IMR-90 (cell line): ENCODE measurements around the gene CST7. TPM values are rescaled to one million over a fixed set of nuclear protein-coding genes. Genes with fewer than 3 reads are reported as not detected.

Experiments used
- ATAC-seq: fragments of 200-7000 bp; cut with Tn5 transposase; 2 replicates; pipeline ENCODE4 v1.9.1; 2020; ENCODE audit warnings: low read depth, mild to moderate bottlenecking, moderate library complexity
- BruUV-seq: library from RNA; stranded (reverse); fragments of 400-500 nt; replicated peaks from 2 replicates; lab custom pipeline; 2021; lab: Mats Ljungman, UMichigan
- CTCF ChIA-PET: fragments of 300-600 bp; formaldehyde crosslinking; extraction: SDS; loops from one replicate; lab custom pipeline; 2021; ENCODE audit warnings: antibody characterized with exemption; lab: Yijun Ruan, JAX
- POLR2A ChIA-PET: fragments of 300-600 bp; sonication (Branson Sonifier 250); formaldehyde crosslinking; loops from one replicate; lab custom pipeline; 2022; ENCODE audit warnings: antibody characterized with exemption; ENCODE audit not compliant: unreplicated experiment; lab: Charles Lee
- DNase-seq: peaks from one replicate; pipeline ENCODE4 v3.0.0; 2013
- H2AFZ ChIP-seq: replicated peaks from 2 replicates; pipeline ENCODE3; 2013; ENCODE audit warnings: low read length, mild to moderate bottlenecking; ENCODE audit not compliant: poor library complexity
- H2AK5ac ChIP-seq: 2 replicates; pipeline ENCODE4 v1.6.1; 2013; ENCODE audit warnings: low read depth, low read length, inconsistent platforms
- H2AK9ac ChIP-seq: replicated peaks from 2 replicates; pipeline ENCODE3; 2013; ENCODE audit warnings: mild to moderate bottlenecking, low read depth, low read length, moderate library complexity; ENCODE audit not compliant: poor library complexity
- H2BK120ac ChIP-seq: 2 replicates; pipeline ENCODE4 v1.6.1; 2013; ENCODE audit warnings: low read depth, low read length, inconsistent platforms
- H2BK15ac ChIP-seq: 3 replicates; pipeline ENCODE4 v1.6.1; 2013; ENCODE audit warnings: low read depth, low read length, inconsistent platforms
- H2BK20ac ChIP-seq: 2 replicates; pipeline ENCODE4 v1.6.1; 2013; ENCODE audit warnings: low read depth, mild to moderate bottlenecking, inconsistent platforms, low read length, moderate library complexity
- H2BK5ac ChIP-seq: 2 replicates; pipeline ENCODE4 v1.6.1; 2013; ENCODE audit warnings: mild to moderate bottlenecking, low read depth, low read length, inconsistent platforms; ENCODE audit not compliant: poor library complexity, severe bottlenecking
- H3K14ac ChIP-seq: replicated peaks from 2 replicates; pipeline ENCODE4 v1.6.1; 2013; ENCODE audit warnings: low read depth, low read length, inconsistent platforms
- H3K18ac ChIP-seq: 2 replicates; pipeline ENCODE4 v1.6.1; 2013; ENCODE audit warnings: low read depth, low read length, control low read depth
- H3K23ac ChIP-seq: 2 replicates; pipeline ENCODE4 v1.6.1; 2013; ENCODE audit warnings: low read depth, low read length, inconsistent platforms
- H3K27ac ChIP-seq: 2 replicates; pipeline ENCODE4 v1.5.1; 2013; ENCODE audit warnings: mild to moderate bottlenecking, control low read depth, low read length; ENCODE audit not compliant: insufficient read depth
- H3K27me3 ChIP-seq: 2 replicates; pipeline ENCODE4 v1.6.1; 2013; ENCODE audit warnings: low read length; ENCODE audit not compliant: control insufficient read depth, insufficient read depth
- H3K36me3 ChIP-seq: 2 replicates; pipeline ENCODE4 v1.6.1; 2013; ENCODE audit warnings: low read length, mixed read lengths; ENCODE audit not compliant: control insufficient read depth, insufficient read depth
- H3K4ac ChIP-seq: 2 replicates; pipeline ENCODE4 v1.6.1; 2013; ENCODE audit warnings: low read depth, low read length, inconsistent platforms
- H3K4me1 ChIP-seq: 2 replicates; pipeline ENCODE4 v1.6.1; 2013; ENCODE audit warnings: low read length, mixed read lengths; ENCODE audit not compliant: control insufficient read depth, insufficient read depth
- H3K4me2 ChIP-seq: 2 replicates; pipeline ENCODE4 v1.6.1; 2013; ENCODE audit warnings: low read depth, mild to moderate bottlenecking, control low read depth, low read length, moderate library complexity
- H3K4me3 ChIP-seq: 2 replicates; pipeline ENCODE4 v1.5.1; 2013; ENCODE audit warnings: low read depth, mild to moderate bottlenecking, control low read depth, low read length, moderate library complexity; ENCODE audit not compliant: insufficient read depth
- H3K56ac ChIP-seq: 2 replicates; pipeline ENCODE4 v1.6.1; 2013; ENCODE audit warnings: low read length, inconsistent platforms; ENCODE audit not compliant: insufficient read depth; ENCODE audit errors: extremely low read depth
- H3K79me1 ChIP-seq, 2 experiments: 2 replicates each; pipeline ENCODE4 v1.6.1; 2013; ENCODE audit warnings: low read length in 2 of 2, inconsistent platforms in 1 of 2, low read depth in 1 of 2
- H3K9ac ChIP-seq: 2 replicates; pipeline ENCODE4 v1.6.1; 2013; ENCODE audit warnings: low read depth, low read length, control low read depth
- H3K9me1 ChIP-seq: 2 replicates; pipeline ENCODE4 v1.6.1; 2013; ENCODE audit warnings: low read length, inconsistent platforms; ENCODE audit not compliant: insufficient read depth
- H3K9me3 ChIP-seq: 2 replicates; pipeline ENCODE4 v1.6.1; 2013; ENCODE audit warnings: low read length; ENCODE audit not compliant: control insufficient read depth, insufficient read depth
- H4K20me1 ChIP-seq: 2 replicates; pipeline ENCODE4 v1.6.1; 2013; ENCODE audit warnings: low read length, inconsistent platforms; ENCODE audit not compliant: insufficient read depth
- H4K5ac ChIP-seq: 2 replicates; pipeline ENCODE4 v1.6.1; 2013; ENCODE audit warnings: mild to moderate bottlenecking, low read depth, low read length, control low read depth
- H4K8ac ChIP-seq, 2 experiments: 2 replicates each; pipeline ENCODE4 v1.6.1; 2013; ENCODE audit warnings: low read depth in 2 of 2, low read length in 2 of 2, control low read depth in 1 of 2, inconsistent platforms in 1 of 2
- H4K91ac ChIP-seq: 2 replicates; pipeline ENCODE4 v1.6.1; 2013; ENCODE audit warnings: low read depth, low read length, inconsistent platforms; ENCODE audit not compliant: insufficient read depth
- CEBPB ChIP-seq: IDR thresholded peaks from 2 replicates; pipeline ENCODE4 v1.6.1; 2012; ENCODE audit warnings: low read depth, low read length, improper control_type of control experiment
- MAFK ChIP-seq: IDR thresholded peaks from 2 replicates; pipeline ENCODE4 v1.6.1; 2012; ENCODE audit warnings: low read depth, low read length, improper control_type of control experiment
- MAZ ChIP-seq: IDR thresholded peaks from 2 replicates; pipeline ENCODE4 v1.6.1; 2012; ENCODE audit warnings: low read depth, mild to moderate bottlenecking, low read length, improper control_type of control experiment, moderate library complexity, borderline replicate concordance
- POLR2A ChIP-seq: IDR thresholded peaks from 2 replicates; pipeline ENCODE4 v1.6.1; 2012; ENCODE audit warnings: mild to moderate bottlenecking, low read depth, low read length
- RAD21 ChIP-seq: IDR thresholded peaks from 2 replicates; pipeline ENCODE4 v1.6.1; 2012; ENCODE audit warnings: low read length, improper control_type of control experiment
- RFX5 ChIP-seq: IDR thresholded peaks from 2 replicates; pipeline ENCODE4 v1.8.0; 2012; ENCODE audit warnings: low read depth, mild to moderate bottlenecking, low read length, moderate library complexity
- WGBS, 2 experiments: methylation state at CpG; one replicate each; pipeline versions ENCODE4 v1.1.5 to v1.1.7; 2013; ENCODE audit warnings: missing lambda C conversion rate in 2 of 2; ENCODE audit not compliant: insufficient read length in 1 of 2; ENCODE audit errors: extremely low coverage in 2 of 2; 5-methylcytosine and 5-hydroxymethylcytosine counted together
- dilution Hi-C: fragments of 300-500 bp; cut with HindIII; formaldehyde crosslinking; loops from one replicate; pipeline ENCODE4 v1.14.3; 2018; ENCODE audit warnings: low sequenced_read_pairs; ENCODE audit not compliant: unreplicated experiment
- in situ Hi-C: fragments of 300-500 bp; cut with MboI; formaldehyde crosslinking; loops from 3 replicates; pipeline ENCODE4 v1.14.3; 2019; ENCODE audit warnings: low sequenced_read_pairs, inconsistent platforms, mixed read lengths
- intact Hi-C: fragments of 100-400 bp; cut with micrococcal nuclease; formaldehyde crosslinking; loops from 2 replicates; pipeline ENCODE4 v1.10.0; 2022
- polyA plus RNA-seq, 3 experiments: library from polyadenylated mRNA; depleted of rRNA; stranded (reverse); fragments of >200 nt; gene quantifications; 2 replicates each; pipeline ENCODE4 v1.2.3, GENCODE V29; 2012; ENCODE audit warnings: low replicate concordance in 1 of 3
- total RNA-seq: library from RNA; depleted of rRNA; stranded (reverse); fragments of >200 nt; gene quantifications from 2 replicates; pipeline ENCODE4 v1.2.3, GENCODE V29; 2012

CST7 gene
- total and polyA plus RNA-seq, 2 of the 4 experiments (the other 2 are of a cell fraction), result not detected

DNA sequence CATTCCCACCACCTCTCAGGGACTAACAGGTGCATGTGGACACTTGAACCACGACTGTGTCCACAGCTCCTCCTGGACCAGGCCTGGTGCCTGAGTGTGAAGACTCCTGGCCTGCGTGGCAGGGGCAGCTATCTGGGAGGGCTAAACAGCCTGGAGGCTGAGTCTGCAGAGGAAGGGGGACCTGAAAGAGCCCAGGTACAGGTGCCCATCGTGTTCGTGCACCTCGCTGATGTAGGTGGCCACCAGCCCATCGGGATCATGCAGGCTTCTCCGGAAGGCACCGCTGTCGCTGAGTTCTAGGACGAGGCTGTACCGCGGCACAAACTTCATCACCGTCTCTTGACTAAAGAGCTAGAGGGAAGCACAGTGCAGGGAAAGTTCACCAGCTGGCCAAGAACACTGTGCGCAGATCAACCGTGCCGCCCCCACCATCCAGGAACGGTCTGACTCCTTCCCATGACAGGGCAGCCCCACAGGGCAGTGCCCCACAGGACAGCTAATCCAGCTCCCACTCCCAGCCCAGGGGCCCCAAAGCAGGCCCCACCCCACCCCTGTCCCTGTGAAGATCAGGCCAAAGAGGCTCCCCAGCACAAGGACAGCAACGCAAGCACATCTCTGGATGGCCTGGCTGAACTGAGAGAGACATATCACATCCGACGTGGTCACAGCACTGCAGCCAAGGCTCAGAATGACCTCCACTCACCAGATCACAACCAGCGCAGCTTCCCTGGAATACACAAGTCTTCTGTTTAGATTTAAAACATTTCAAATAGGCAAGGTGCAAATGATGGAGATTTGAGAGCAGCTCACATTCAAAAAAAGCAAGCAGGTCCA, 14.8 kb downstream of the CST7 start:
- Histone ChIP-seq H4K5ac (no peak overlapping the region), H3K36me3 (peaks cover 42% of the 10 kb centered on the region), H4K8ac (no peak overlapping the region), H3K27me3 (no peaks in the 10 kb centered on the region), H2BK5ac (no peak overlapping the region), H2BK15ac (no peak overlapping the region), H3K23ac (no peak overlapping the region), H3K4ac (no peak overlapping the region), H2AK5ac (no peak overlapping the region), H3K4me3 (no peak overlapping the region), H4K91ac (no peak overlapping the region), H3K56ac (no peak overlapping the region), H3K18ac (no peak overlapping the region), H3K14ac (no peak overlapping the region), H2BK20ac (no peak overlapping the region), H2AK9ac (no peak overlapping the region), H3K9ac (no peak overlapping the region), H4K20me1 (no peaks in the 10 kb centered on the region), H3K9me1 (no peaks in the 10 kb centered on the region), H3K4me2 (no peak overlapping the region), H3K27ac (no peak overlapping the region), H3K79me1 (no peaks in the 10 kb centered on the region), H2BK120ac (no peak overlapping the region), H2AFZ (no peak overlapping the region), H3K4me1 (no peaks in the 10 kb centered on the region), H3K9me3 (no peaks in the 10 kb centered on the region)
- dilution Hi-C loops, result no loop called here
- no peak for ATAC-seq
- ChIA-PET CTCF (no interaction called here), POLR2A (no interaction called here)
- no peak for DNase-seq
- BruUV-seq, result no TSS peak
- 96% methylated on average over 15 of the region's 21 CpGs; no CpG with 5 or more reads in 1 of the 2 experiments for WGBS, 2 experiments
- in situ Hi-C loops, result no loop called here
- intact Hi-C loops, result no loop called here
- no peak for TF ChIP-seq MAFK
- TF ChIP-seq CEBPB, result no peak
- TF ChIP-seq POLR2A, result no peak
- TF ChIP-seq RAD21, result no peak
- no peak for TF ChIP-seq MAZ
- no peak for TF ChIP-seq RFX5
